Smooth muscle cell (in vitro differentiated cells): ENCODE measurements around the gene HTR7. TPM values are rescaled to one million over a fixed set of nuclear protein-coding genes. Genes with fewer than 3 reads are reported as not detected.

ENCODE experiments used
- DNase-seq: peaks from one replicate; lab custom pipeline; 2025; ENCODE audit not compliant: unreplicated experiment; lab: John Stamatoyannopoulos, UW
- H2AFZ ChIP-seq: fragments of 200-600 bp; sonication (generic); 2 replicates; pipeline ENCODE4 v1.6.0; 2016; ENCODE audit warnings: antibody characterized with exemption, low read depth, mild to moderate bottlenecking
- H3F3A ChIP-seq: fragments of 200-600 bp; sonication (generic); 2 replicates; pipeline ENCODE4 v1.6.0; 2017; ENCODE audit warnings: antibody characterized with exemption, low read depth
- H3K27ac ChIP-seq: fragments of 200-600 bp; sonication (generic); 2 replicates; pipeline ENCODE4 v1.5.1; 2016; ENCODE audit warnings: low read depth, mild to moderate bottlenecking
- H3K27me3 ChIP-seq: fragments of 200-600 bp; sonication (generic); 2 replicates; pipeline ENCODE4 v1.6.1; 2016; ENCODE audit warnings: low read depth, mild to moderate bottlenecking
- H3K36me3 ChIP-seq: fragments of 200-600 bp; sonication (generic); 2 replicates; pipeline ENCODE4 v1.5.1; 2016; ENCODE audit warnings: low read depth
- H3K4me1 ChIP-seq: fragments of 200-600 bp; sonication (generic); 2 replicates; pipeline ENCODE4 v1.5.1; 2016; ENCODE audit warnings: low read depth
- H3K4me2 ChIP-seq: fragments of 200-600 bp; sonication (generic); 2 replicates; pipeline ENCODE4 v1.6.0; 2016; ENCODE audit warnings: mild to moderate bottlenecking
- H3K4me3 ChIP-seq: fragments of 200-600 bp; sonication (generic); 2 replicates; pipeline ENCODE4 v1.5.1; 2016; ENCODE audit warnings: mild to moderate bottlenecking
- H3K79me2 ChIP-seq: fragments of 200-600 bp; sonication (generic); 2 replicates; pipeline ENCODE4 v1.6.0; 2016; ENCODE audit warnings: low read depth, mild to moderate bottlenecking
- H3K9ac ChIP-seq: fragments of 200-600 bp; sonication (generic); 2 replicates; pipeline ENCODE4 v1.6.0; 2016; ENCODE audit warnings: low read depth
- H3K9me3 ChIP-seq: fragments of 200-600 bp; sonication (generic); replicated peaks from 2 replicates; pipeline ENCODE4 v1.5.1; 2016; ENCODE audit warnings: low read depth
- H4K20me1 ChIP-seq: fragments of 200-600 bp; sonication (generic); 2 replicates; pipeline ENCODE4 v1.6.0; 2016; ENCODE audit warnings: low read depth
- CTCF ChIP-seq: fragments of 200-600 bp; sonication (generic); IDR thresholded peaks from 2 replicates; pipeline ENCODE4 v1.5.1; 2017; ENCODE audit warnings: borderline replicate concordance, mild to moderate bottlenecking, antibody characterized with exemption; ENCODE audit not compliant: insufficient read depth, poor library complexity, severe bottlenecking
- WGBS: methylation state at CpG from one replicate; pipeline ENCODE4 v1.1.7; 2016; ENCODE audit warnings: low lambda C conversion rate; 5-methylcytosine and 5-hydroxymethylcytosine counted together
- polyA plus RNA-seq: library from polyadenylated mRNA; unstranded; fragments of >200 nt; fragmentation: Nextera tagmentation; extraction: Ambion mirVana; gene quantifications from 2 replicates; pipeline ENCODE4 v1.2.1, GENCODE V29; 2016
- total RNA-seq: library from RNA; depleted of rRNA; stranded (reverse); fragments of >200 nt; gene quantifications from 2 replicates; pipeline ENCODE4 v1.2.3, GENCODE V29; 2014

The HTR7 gene
- total and polyA plus RNA-seq, 2 experiments from 2014 or later, result 3.7 to 10.7 TPM

- WGBS, result 88% methylated on average over 3 of the region's 3 CpGs
Measured at GRCh38 chr10:90845726-90846125, 12.1 kb downstream of the HTR7 start.

GRCh38 chr10:90842725-90843124 is 15.1 kb downstream of the HTR7 start:
- H3F3A ChIP-seq, result no peaks in the 10 kb centered on the region
- no peak overlapping the region for H3K4me2 ChIP-seq
- H3K4me3 ChIP-seq, result no peak overlapping the region
- H3K36me3 ChIP-seq, result no peaks in the 10 kb centered on the region
- H3K27ac ChIP-seq, result no peak overlapping the region
- DNase-seq, result no peak
- H3K79me2 ChIP-seq, result peaks cover 3% of the 10 kb centered on the region
- no peaks in the 10 kb centered on the region for H3K9me3 ChIP-seq
- no peak for TF ChIP-seq CTCF
- no peak overlapping the region for H3K9ac ChIP-seq
- 64% methylated on average over 1 of the region's 1 CpG for WGBS
- no peak overlapping the region for H2AFZ ChIP-seq
- no peaks in the 10 kb centered on the region for H3K4me1 ChIP-seq
- H3K27me3 ChIP-seq, result no peaks in the 10 kb centered on the region
- no peaks in the 10 kb centered on the region for H4K20me1 ChIP-seq

More at GRCh38 chr10:90845726-90846125, 12.1 kb downstream of the HTR7 start:
- TF ChIP-seq CTCF, result no peak
- no peaks in the 10 kb centered on the region for H3K27me3 ChIP-seq
- H3K9me3 ChIP-seq, result peaks cover 4% of the 10 kb centered on the region
- DNase-seq, result no peak
- no peaks in the 10 kb centered on the region for H4K20me1 ChIP-seq
- H3F3A ChIP-seq, result no peaks in the 10 kb centered on the region
- no peak overlapping the region for H3K9ac ChIP-seq
- no peaks in the 10 kb centered on the region for H3K36me3 ChIP-seq
- no peak overlapping the region for H3K4me3 ChIP-seq
- peaks cover 15% of the 10 kb centered on the region for H3K79me2 ChIP-seq
- H2AFZ ChIP-seq, result no peak overlapping the region
- H3K27ac ChIP-seq, result no peak overlapping the region
- no peaks in the 10 kb centered on the region for H3K4me1 ChIP-seq
- no peak overlapping the region for H3K4me2 ChIP-seq

GRCh38 chr10:90837486-90837885 is 20.4 kb downstream of the HTR7 start:
- Histone ChIP-seq H3K9me3 (no peaks in the 10 kb centered on the region), H2AFZ (no peak overlapping the region), H4K20me1 (no peaks in the 10 kb centered on the region), H3K9ac (no peak overlapping the region), H3K27ac (no peak overlapping the region), H3K79me2 (peaks cover 3% of the 10 kb centered on the region), H3K4me2 (no peak overlapping the region), H3K36me3 (no peaks in the 10 kb centered on the region), H3F3A (no peaks in the 10 kb centered on the region), H3K27me3 (no peaks in the 10 kb centered on the region), H3K4me3 (no peak overlapping the region), H3K4me1 (no peaks in the 10 kb centered on the region)
- no peak for DNase-seq
- 93% methylated on average over 1 of the region's 1 CpG for WGBS
- no peak for TF ChIP-seq CTCF

GRCh38 chr10:90834326-90834725 is 23.5 kb downstream of the HTR7 start:
- Histone ChIP-seq H3K9ac (no peak overlapping the region), H3K27ac (peak overlapping the region; percentile 16)
- no peak for DNase-seq

More at GRCh38 chr10:90834326-90834725, 23.5 kb downstream of the HTR7 start:
- no peak overlapping the region for H3K4me2 ChIP-seq
- H3F3A ChIP-seq, result no peaks in the 10 kb centered on the region
- H3K27me3 ChIP-seq, result no peaks in the 10 kb centered on the region
- no peak overlapping the region for H2AFZ ChIP-seq
- H3K4me3 ChIP-seq, result no peak overlapping the region
- TF ChIP-seq CTCF, result no peak
- H3K4me1 ChIP-seq, result no peaks in the 10 kb centered on the region
- H4K20me1 ChIP-seq, result no peaks in the 10 kb centered on the region
- no peaks in the 10 kb centered on the region for H3K36me3 ChIP-seq
- 84% methylated on average over 3 of the region's 3 CpGs for WGBS
- H3K9me3 ChIP-seq, result no peaks in the 10 kb centered on the region
- peaks cover 3% of the 10 kb centered on the region for H3K79me2 ChIP-seq
